ENCODE data around the gene ADAD1.

DNA sequence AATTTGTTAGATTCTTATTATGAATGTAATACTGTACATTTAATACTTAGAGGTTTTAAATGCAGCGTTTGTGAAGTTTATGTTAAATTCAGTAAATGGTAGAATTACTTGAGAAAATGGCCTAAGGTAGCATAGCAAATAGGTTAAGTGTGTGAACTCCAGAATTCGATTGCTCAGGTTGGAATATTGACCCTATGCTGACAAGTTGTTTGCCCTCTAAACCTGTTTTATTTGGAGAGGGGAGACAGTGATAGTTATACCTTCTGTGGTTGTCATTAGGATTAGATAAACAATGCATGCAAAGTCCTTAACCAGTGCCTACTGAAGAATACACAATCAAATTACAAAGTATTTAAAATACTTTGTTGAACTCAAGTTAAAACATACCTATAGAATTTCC is 5.4 kb downstream of the ADAD1 start:
- TF ChIP-seq ZNF384 (IDR thresholded peaks at IDR 0.05) (no peak), FOXK2 (IDR thresholded peaks at IDR 0.05) (no peak), SP1 (IDR thresholded peaks at IDR 0.05) (no peak), LEF1 (IDR thresholded peaks at IDR 0.05; ENCODE audit: borderline replicate concordance) (no peak)
